NT2/D1 (cell line): ENCODE data around the gene NCAPD3.
A peak's percentile ranks its signal among the peaks of the same experiment; 100 is the strongest.

ENCODE experiments used
- DNase-seq: peaks from one replicate; pipeline ENCODE4 v3.0.0-alpha.2; 2011; ENCODE audit warnings: low read depth, low spot score
- H3K27me3 ChIP-seq: 2 replicates; pipeline ENCODE4 v1.6.0; 2011; ENCODE audit warnings: mild to moderate bottlenecking; ENCODE audit not compliant: insufficient read length, insufficient read depth
- H3K36me3 ChIP-seq: 2 replicates; pipeline ENCODE4 v1.6.1; 2011; ENCODE audit warnings: mild to moderate bottlenecking, low read length, mixed read lengths; ENCODE audit not compliant: insufficient read depth, insufficient read length
- H3K4me1 ChIP-seq: 2 replicates; pipeline ENCODE4 v1.5.1; 2011; ENCODE audit not compliant: insufficient read depth, insufficient read length
- H3K4me3 ChIP-seq: 2 replicates; pipeline ENCODE4 v1.5.1; 2011; ENCODE audit warnings: low read depth; ENCODE audit not compliant: insufficient read length
- H3K9ac ChIP-seq: 2 replicates; pipeline ENCODE4 v1.6.0; 2011; ENCODE audit warnings: low read depth; ENCODE audit not compliant: insufficient read length
- H3K9me3 ChIP-seq: 2 replicates; pipeline ENCODE4 v1.5.1; 2011; ENCODE audit warnings: mild to moderate bottlenecking, low read length; ENCODE audit not compliant: insufficient read depth
- SUZ12 ChIP-seq: IDR thresholded peaks from 2 replicates; pipeline ENCODE4 v1.6.1; 2011; ENCODE audit not compliant: insufficient read length, insufficient read depth; ENCODE audit errors: extremely low read depth
- YY1 ChIP-seq: IDR thresholded peaks from 2 replicates; pipeline ENCODE4 v1.6.1; 2011; ENCODE audit not compliant: insufficient read length, insufficient read depth
- ZNF274 ChIP-seq: IDR thresholded peaks from 2 replicates; pipeline ENCODE4 v1.6.1; 2011; ENCODE audit warnings: mild to moderate bottlenecking, low read depth, low read length

NCAPD3 gene

DNA sequence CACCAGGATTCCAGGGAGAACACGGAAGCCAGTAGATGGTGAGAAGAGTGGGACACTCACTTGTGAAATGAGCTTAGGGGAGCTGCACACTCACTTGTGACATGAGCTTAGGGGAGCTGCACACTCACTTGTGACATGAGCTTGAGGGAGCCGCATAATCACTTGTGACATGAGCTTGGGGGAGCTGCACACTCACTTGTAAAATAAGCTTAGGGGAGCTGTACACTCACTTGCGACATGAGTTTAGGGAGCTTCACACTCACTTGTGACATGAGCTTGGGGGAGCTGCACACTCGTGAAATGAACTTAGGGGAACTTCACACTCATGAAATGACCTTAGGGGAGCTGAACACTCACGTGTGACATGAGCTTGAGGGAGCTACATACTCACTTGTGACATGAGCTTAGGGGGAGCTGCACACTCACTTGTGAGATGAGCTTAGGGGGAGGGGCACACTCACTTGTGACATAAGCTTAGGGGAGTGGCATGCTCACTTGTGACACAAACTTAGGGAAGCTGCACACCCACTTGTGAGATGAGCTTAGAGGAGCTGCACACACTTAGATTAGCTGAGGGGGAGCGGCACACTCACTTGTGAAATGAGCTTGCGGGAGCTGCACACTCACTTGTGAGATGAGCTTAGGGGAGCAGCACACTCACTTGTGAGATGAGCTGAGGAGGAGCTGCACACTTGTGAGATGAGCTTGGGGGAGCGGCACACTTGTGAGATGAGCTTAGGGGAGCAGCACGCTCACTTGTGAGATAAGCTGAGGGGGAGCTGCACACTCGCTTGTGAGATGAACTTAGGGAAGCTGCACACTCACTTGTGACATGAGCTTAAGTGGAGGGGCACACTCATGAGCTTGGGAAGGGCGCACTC lies 59.0 kb downstream of the NCAPD3 start:
- Histone ChIP-seq H3K9me3 (peaks cover 90% of the 10 kb centered on the region), H3K9ac (no peak overlapping the region), H3K36me3 (peaks cover 74% of the 10 kb centered on the region), H3K4me1 (no peaks in the 10 kb centered on the region), H3K27me3 (no peaks in the 10 kb centered on the region), H3K4me3 (no peak overlapping the region)
- TF ChIP-seq YY1 (no peak), ZNF274 (no peak), SUZ12 (no peak)
- peak; percentile 38 for DNase-seq

DNA sequence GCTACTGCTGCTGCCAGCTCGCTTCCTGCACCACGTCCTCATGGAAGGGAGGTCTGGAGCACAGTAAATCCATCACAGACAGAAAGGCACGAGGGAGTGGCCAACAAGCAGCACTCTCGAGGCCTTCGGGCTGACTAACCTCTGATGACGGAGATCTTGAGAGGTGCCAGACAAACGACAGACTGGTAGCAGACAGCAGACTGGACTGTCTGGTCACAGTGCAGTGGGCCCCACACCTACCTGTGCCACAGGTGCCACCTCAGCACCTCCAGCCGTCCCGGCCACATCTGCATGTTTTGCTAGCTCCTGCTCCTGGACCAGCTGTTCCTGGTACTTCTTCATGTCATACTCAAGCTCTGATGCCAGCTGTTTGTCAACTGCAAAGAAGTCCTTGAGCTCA lies 64.1 kb downstream of the NCAPD3 start:
- no peak for TF ChIP-seq YY1
- no peak for TF ChIP-seq ZNF274
- no peak for TF ChIP-seq SUZ12
- Histone ChIP-seq H3K9me3 (peaks cover 56% of the 10 kb centered on the region), H3K9ac (no peak overlapping the region), H3K27me3 (no peaks in the 10 kb centered on the region), H3K4me1 (no peaks in the 10 kb centered on the region), H3K4me3 (no peak overlapping the region), H3K36me3 (peaks cover 81% of the 10 kb centered on the region)
- DNase-seq = no peak

DNA sequence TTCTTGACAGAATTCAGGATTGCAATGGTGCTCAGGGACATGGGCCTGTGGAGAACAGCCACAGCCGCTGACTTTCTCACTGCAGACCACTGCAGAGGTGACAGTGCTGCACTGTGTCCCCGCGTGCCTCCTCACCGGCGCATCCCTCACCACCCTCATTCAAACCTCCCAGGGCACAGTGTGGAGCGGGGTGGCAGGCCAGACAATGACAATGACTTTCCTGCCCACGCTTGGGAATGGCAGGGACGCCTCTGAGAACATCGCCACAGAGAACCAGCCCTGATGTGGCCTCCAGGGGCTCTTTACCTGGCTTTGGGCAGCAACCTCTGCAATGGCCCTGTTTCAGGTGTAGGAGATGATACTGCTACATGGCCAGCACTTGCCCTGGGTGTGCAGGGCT lies 65.7 kb downstream of the NCAPD3 start:
- Histone ChIP-seq H3K4me1 (no peaks in the 10 kb centered on the region), H3K9me3 (peaks cover 40% of the 10 kb centered on the region), H3K27me3 (no peaks in the 10 kb centered on the region), H3K9ac (no peak overlapping the region), H3K36me3 (peaks cover 89% of the 10 kb centered on the region), H3K4me3 (no peak overlapping the region)
- TF ChIP-seq YY1 (no peak), SUZ12 (no peak), ZNF274 (no peak)
- DNase-seq = no peak

DNA sequence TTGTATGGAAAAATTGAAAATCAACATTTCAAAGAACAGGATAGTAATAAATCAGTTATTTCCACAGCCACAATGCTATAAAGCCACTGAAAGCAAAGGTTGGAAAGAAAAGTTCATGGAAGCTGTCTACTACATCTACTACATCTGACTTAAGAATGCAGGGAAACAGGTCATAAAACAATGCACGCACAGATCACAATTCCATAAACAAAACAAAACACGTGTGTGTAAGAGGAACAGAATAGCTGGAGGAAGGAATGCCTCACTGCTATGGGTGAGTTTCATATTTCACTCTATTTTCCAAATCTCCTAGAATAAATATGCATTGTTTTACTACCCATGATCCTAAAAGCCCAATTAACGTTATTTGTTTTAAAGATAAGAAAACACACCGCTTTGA lies 66.3 kb downstream of the NCAPD3 start:
- no peak for DNase-seq
- TF ChIP-seq ZNF274 (no peak), SUZ12 (no peak), YY1 (no peak)

DNA sequence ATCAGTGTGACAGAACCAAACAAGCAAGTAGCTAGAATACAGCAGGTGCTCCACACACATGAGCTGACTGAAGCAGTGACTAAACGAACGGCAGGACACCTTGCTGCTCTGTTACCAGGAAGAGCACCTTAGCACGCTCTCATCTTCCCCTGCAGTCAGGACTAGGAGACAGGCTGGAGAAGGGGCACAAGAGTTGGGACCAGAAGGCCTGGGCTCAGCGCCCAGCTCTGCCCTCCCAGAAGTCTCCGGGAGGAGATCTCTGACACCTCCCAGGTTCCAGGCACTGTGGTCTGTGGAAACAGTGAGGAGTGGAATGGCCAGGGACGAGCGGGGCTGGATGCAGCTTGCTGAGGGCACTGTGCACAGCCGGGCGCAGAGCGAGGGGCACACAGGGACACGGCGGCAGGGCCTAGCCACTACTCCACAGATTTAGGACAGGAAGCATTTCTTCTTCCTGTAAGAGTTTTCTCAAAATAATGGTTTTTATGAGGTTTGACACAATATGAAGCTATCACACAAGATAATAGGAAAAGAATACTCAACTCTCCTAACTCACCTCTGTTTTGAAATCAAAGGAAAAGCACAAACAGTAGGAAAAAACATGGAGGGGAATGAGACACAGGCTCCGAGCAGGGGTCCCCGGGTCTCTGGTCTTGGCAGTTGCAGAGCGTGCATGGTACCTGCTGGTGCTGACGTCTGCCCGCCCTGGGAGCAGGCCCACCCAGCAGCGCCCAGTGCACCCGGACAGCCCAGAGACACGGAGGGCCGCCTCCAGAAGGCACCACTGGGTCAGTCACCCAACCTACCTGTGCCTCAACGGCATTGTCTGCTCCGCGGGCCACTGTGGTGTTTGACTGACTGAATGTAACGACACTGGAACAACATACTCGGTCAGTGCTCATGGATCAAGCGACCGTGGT lies 67.6 kb downstream of the NCAPD3 start:
- Histone ChIP-seq H3K9me3 (peaks cover 21% of the 10 kb centered on the region; the same call in 1 of the 2 replicates), H3K4me3 (no peak overlapping the region), H3K9ac (no peak overlapping the region), H3K36me3 (peaks cover 90% of the 10 kb centered on the region), H3K4me1 (no peaks in the 10 kb centered on the region), H3K27me3 (no peaks in the 10 kb centered on the region)
- DNase-seq = no peak
- TF ChIP-seq SUZ12 (no peak), ZNF274 (no peak), YY1 (no peak)

More for the DNA sequence above, 66.3 kb downstream of the NCAPD3 start:
- Histone ChIP-seq H3K27me3 (no peaks in the 10 kb centered on the region), H3K9ac (no peak overlapping the region), H3K4me1 (no peaks in the 10 kb centered on the region), H3K36me3 (peaks cover 90% of the 10 kb centered on the region), H3K9me3 (peaks cover 34% of the 10 kb centered on the region), H3K4me3 (no peak overlapping the region)

DNA sequence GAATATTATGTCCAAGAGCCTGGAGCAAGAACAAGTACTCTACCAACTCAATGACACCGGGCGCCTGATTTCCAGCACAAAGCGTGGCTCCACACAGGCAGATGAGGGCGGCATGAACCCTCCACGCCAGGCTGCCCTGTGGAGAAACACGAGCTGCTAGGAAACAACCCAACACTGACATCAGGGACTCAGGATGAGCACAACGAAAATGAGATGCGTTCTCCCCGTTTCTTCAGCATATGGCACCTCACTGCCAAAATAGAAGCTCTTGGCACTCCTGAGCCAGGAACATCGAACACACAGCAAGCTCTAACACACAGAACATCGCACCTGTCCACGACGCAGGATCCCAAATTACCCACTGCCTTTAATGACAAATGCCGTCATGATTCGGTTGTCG lies 68.3 kb downstream of the NCAPD3 start:
- no peaks in the 10 kb centered on the region for H3K27me3 ChIP-seq
- no peaks in the 10 kb centered on the region for H3K4me1 ChIP-seq
- DNase-seq = no peak
- no peak overlapping the region for H3K4me3 ChIP-seq
- TF ChIP-seq SUZ12 = no peak
- TF ChIP-seq YY1 = no peak
- no peak for TF ChIP-seq ZNF274
- no peak overlapping the region for H3K9ac ChIP-seq
- H3K9me3 ChIP-seq = peaks cover 14% of the 10 kb centered on the region; the same call in 1 of the 2 replicates
- peaks cover 90% of the 10 kb centered on the region for H3K36me3 ChIP-seq

DNA sequence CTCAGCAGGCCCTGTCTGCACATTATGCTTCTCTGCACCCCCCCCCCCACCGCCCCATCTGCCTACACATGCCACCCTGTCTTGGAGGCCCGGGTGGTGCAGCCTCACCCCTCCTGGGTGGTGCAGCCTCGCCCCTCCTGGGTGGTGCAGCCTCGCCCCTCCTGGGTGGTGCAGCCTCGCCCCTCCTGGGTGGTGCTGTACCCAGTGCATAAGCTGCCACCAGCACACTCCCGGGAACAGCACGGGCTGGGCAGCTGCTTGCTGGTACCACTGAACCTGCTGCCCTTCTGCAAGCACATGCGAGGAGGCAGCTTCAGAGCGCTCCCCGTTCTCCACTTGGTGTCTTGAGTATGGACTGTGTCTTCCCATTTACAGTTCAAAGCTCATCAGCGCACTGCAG lies 69.3 kb downstream of the NCAPD3 start:
- H3K4me3 ChIP-seq = no peak overlapping the region
- H3K36me3 ChIP-seq = peaks cover 90% of the 10 kb centered on the region

More for the DNA sequence above, 69.3 kb downstream of the NCAPD3 start:
- H3K4me1 ChIP-seq = no peaks in the 10 kb centered on the region
- H3K9me3 ChIP-seq = peaks cover 4% of the 10 kb centered on the region; the same call in 1 of the 2 replicates
- no peaks in the 10 kb centered on the region for H3K27me3 ChIP-seq
- no peak for DNase-seq
- no peak for TF ChIP-seq ZNF274
- TF ChIP-seq YY1 = no peak
- no peak for TF ChIP-seq SUZ12
- H3K9ac ChIP-seq = no peak overlapping the region
